ENCODE data around the gene ADCY3. TPM values are rescaled to one million over a fixed set of nuclear protein-coding genes. Genes with fewer than 3 reads are reported as not detected.
"Not testable (repeated sequence)": the region's sequence is repeated elsewhere in the genome, so short reads cannot be mapped to it uniquely, and the experiment has no call there.

The ADCY3 gene
- total RNA-seq, 1 donor from 2014 or later: 15.4 TPM

GRCh38 chr2:24824071-24824588 is 95.9 kb downstream of the ADCY3 start:
- no peak for DNase-seq (ENCODE audit: low spot score)
- intact Hi-C loops (cut with DNase I): no loop called here

- intact Hi-C loops (cut with DNase I): no loop called here
- DNase-seq (ENCODE audit: low spot score): no peak
Observed at GRCh38 chr2:24822049-24822706, 97.9 kb downstream of the ADCY3 start.

- intact Hi-C loops (cut with DNase I): no loop called here
- no peak for DNase-seq (ENCODE audit: low spot score)
Observed at GRCh38 chr2:24821433-24821891, 98.6 kb downstream of the ADCY3 start.

GRCh38 chr2:24820598-24821432 is 99.2 kb downstream of the ADCY3 start:
- DNase-seq (ENCODE audit: low spot score): no peak
- intact Hi-C loops (cut with DNase I): no loop called here

- intact Hi-C loops (cut with DNase I): no loop called here
- no peak for DNase-seq (ENCODE audit: low spot score)
Observed at GRCh38 chr2:24820175-24820513, 99.9 kb downstream of the ADCY3 start.

- no peak for DNase-seq (ENCODE audit: low spot score)
- intact Hi-C loops (cut with DNase I): no loop called here
Observed at GRCh38 chr2:24819442-24820174, 100.4 kb downstream of the ADCY3 start.

GRCh38 chr2:24818721-24819167 is 101.3 kb downstream of the ADCY3 start:
- intact Hi-C loops (cut with DNase I): no loop called here
- DNase-seq (ENCODE audit: low spot score): no peak

GRCh38 chr2:24816884-24817283 is 103.2 kb downstream of the ADCY3 start:
- DNase-seq (ENCODE audit: low spot score): no peak
- intact Hi-C loops (cut with DNase I): no loop called here

GRCh38 chr2:24816404-24816803 is 103.6 kb downstream of the ADCY3 start:
- intact Hi-C loops (cut with DNase I): no loop called here
- no peak for DNase-seq (ENCODE audit: low spot score)

- intact Hi-C loops (cut with DNase I): no loop called here
- DNase-seq (ENCODE audit: low spot score): no peak
Observed at GRCh38 chr2:24815171-24815570, 104.9 kb downstream of the ADCY3 start.

- no peak for DNase-seq (ENCODE audit: low spot score)
Observed at GRCh38 chr2:24814516-24814915, 105.5 kb downstream of the ADCY3 start.

GRCh38 chr2:24813691-24814137 is 106.3 kb downstream of the ADCY3 start:
- DNase-seq (ENCODE audit: low spot score): no peak
- intact Hi-C loops (cut with DNase I): no loop called here

More at GRCh38 chr2:24814516-24814915, 105.5 kb downstream of the ADCY3 start:
- intact Hi-C loops (cut with DNase I): no loop called here

- no peak for DNase-seq (ENCODE audit: low spot score)
- intact Hi-C loops (cut with DNase I): no loop called here
Observed at GRCh38 chr2:24809316-24810007, 110.6 kb downstream of the ADCY3 start.

GRCh38 chr2:24806661-24807036 is 113.4 kb downstream of the ADCY3 start:
- DNase-seq (ENCODE audit: low spot score): no peak
- intact Hi-C loops (cut with DNase I): no loop called here

- DNase-seq (ENCODE audit: low spot score); intact Hi-C loops (cut with DNase I): not testable (repeated sequence)
Observed at GRCh38 chr2:24805811-24806660, 114.0 kb downstream of the ADCY3 start.

GRCh38 chr2:24800487-24800886 is 119.5 kb downstream of the ADCY3 start:
- DNase-seq (ENCODE audit: low spot score); intact Hi-C loops (cut with DNase I): not testable (repeated sequence)

GRCh38 chr2:24797644-24798043 is 122.4 kb downstream of the ADCY3 start:
- intact Hi-C loops (cut with DNase I): no loop called here

GRCh38 chr2:24793761-24794435 is 126.1 kb downstream of the ADCY3 start:
- intact Hi-C loops (cut with DNase I): loop anchor here (2.0 kb wide), 1 partner anchor 303 kb away; the partner anchor contains the start of gene NCOA1
- DNase-seq (ENCODE audit: low spot score): no peak

More at GRCh38 chr2:24797644-24798043, 122.4 kb downstream of the ADCY3 start:
- no peak for DNase-seq (ENCODE audit: low spot score)

Data from cardiac septum (tissue), 1 donor.